GM12865 (cell line): Measurements from ENCODE around the gene TANGO6.

Source experiments
- DNase-seq: peaks from one replicate; pipeline ENCODE4 v3.0.0; 2010; ENCODE audit warnings: low read depth
- H3K4me3 ChIP-seq: 2 replicates; pipeline ENCODE4 v1.5.1; 2011; ENCODE audit warnings: mild to moderate bottlenecking, low read depth, low read length, control low read depth
- TF ChIP-seq, protein P1 (sequence below): IDR thresholded peaks from 2 replicates; pipeline ENCODE4 v1.5.1; 2011; ENCODE audit warnings: low read length, control low read depth, low read depth, inconsistent platforms; ENCODE audit not compliant: insufficient read depth; ENCODE audit errors: missing control alignments

TANGO6 gene

DNA sequence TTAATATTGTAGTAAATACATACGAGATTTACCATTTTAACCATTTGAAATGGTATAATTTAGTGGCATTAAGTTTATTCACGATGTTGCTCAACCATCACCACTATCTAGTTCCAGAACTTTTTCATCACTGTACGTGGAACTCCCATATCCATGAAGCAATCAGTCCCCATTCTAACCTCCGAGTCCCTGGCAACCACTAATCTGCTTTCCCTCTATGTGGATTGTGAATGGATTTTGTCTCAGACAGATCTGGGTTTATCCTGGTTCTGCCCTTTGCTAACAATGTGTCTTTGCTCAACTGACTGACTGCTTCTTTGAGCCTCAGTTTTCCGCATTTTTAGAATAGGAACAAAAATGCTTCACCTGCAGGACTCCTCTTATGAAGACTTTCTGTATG is 51.4 kb downstream of the TANGO6 start:
- DNase-seq: no peak
- TF ChIP-seq, protein P1, sequence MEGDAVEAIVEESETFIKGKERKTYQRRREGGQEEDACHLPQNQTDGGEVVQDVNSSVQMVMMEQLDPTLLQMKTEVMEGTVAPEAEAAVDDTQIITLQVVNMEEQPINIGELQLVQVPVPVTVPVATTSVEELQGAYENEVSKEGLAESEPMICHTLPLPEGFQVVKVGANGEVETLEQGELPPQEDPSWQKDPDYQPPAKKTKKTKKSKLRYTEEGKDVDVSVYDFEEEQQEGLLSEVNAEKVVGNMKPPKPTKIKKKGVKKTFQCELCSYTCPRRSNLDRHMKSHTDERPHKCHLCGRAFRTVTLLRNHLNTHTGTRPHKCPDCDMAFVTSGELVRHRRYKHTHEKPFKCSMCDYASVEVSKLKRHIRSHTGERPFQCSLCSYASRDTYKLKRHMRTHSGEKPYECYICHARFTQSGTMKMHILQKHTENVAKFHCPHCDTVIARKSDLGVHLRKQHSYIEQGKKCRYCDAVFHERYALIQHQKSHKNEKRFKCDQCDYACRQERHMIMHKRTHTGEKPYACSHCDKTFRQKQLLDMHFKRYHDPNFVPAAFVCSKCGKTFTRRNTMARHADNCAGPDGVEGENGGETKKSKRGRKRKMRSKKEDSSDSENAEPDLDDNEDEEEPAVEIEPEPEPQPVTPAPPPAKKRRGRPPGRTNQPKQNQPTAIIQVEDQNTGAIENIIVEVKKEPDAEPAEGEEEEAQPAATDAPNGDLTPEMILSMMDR: no peak
- no peak overlapping the region for H3K4me3 ChIP-seq

- DNase-seq: no peak
- no peak overlapping the region for H3K4me3 ChIP-seq
- TF ChIP-seq, protein P1: no peak
Observed at GRCh38 chr16:68898026-68898425, 54.7 kb downstream of the TANGO6 start.

DNA sequence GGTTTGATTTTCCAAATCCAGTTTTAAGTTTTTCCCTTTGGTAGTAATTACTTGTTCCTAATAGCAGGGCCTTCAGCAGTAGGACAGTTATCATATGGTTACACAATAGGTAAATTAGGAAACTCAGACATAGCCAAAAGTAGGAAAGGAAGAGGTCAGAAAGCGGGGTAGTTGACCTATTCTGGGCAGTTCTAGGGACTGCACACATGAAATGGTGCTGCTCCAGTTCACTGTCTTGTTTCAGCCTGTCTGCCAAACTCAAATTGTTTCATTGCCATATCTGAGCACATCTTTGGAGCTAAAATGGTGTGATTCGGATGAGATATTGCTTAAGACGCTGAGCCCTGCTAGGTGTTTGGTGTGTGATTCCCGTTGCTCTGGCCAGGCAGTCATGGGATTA is 56.7 kb downstream of the TANGO6 start:
- TF ChIP-seq, protein P1: no peak
- DNase-seq: no peak

DNA sequence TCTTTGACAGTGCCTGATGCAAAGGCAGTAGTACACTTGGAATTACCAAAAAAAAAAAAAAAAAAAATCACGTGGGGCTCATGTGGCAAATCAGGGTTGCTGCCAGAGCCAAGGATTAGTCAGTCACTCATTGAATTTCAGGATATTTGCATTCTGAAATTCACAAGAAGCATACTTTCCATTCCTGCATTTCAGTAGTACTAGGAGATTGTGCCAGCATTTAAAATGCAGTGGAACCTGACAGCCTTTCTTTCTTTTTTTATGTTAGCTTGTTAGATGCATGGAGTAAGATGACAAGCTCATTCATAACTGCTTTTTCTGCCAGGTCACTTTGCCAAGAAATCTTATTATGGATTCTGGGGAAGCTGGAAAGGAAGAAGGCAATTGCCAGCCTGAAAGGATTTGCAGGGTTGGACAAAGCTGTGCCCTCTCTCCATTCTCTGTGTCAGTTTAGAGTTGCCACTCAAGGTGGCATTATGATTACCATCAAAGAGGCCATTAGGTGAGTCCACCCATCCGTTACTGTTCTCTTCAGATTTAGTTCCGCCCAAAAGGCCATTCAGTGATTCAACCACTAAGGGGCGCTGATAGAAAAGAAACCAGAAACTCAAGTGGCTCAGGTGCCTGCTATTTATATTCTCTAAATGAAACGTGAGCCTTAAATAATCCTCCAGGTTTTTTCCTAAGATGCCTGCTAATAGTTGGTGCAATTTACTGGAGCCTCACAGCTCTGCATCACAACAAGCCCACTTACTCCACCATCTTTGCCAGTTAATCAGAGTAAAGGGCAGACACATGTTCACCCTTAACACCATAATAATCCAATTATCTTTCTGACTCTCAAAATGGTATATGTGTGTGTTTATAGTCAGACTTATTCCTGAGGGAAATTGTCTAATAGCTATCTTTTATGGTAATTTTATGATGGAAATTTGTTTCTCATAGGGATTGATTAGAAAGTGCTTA is 59.0 kb downstream of the TANGO6 start:
- H3K4me3 ChIP-seq: no peak overlapping the region
- TF ChIP-seq, protein P1: peak; percentile 34
- peak; percentile 42 for DNase-seq

More for the DNA sequence above, 56.7 kb downstream of the TANGO6 start:
- no peak overlapping the region for H3K4me3 ChIP-seq

- TF ChIP-seq, protein P1: no peak
- H3K4me3 ChIP-seq: no peak overlapping the region
- DNase-seq: no peak
Observed at GRCh38 chr16:68902969-68903345, 59.6 kb downstream of the TANGO6 start.

DNA sequence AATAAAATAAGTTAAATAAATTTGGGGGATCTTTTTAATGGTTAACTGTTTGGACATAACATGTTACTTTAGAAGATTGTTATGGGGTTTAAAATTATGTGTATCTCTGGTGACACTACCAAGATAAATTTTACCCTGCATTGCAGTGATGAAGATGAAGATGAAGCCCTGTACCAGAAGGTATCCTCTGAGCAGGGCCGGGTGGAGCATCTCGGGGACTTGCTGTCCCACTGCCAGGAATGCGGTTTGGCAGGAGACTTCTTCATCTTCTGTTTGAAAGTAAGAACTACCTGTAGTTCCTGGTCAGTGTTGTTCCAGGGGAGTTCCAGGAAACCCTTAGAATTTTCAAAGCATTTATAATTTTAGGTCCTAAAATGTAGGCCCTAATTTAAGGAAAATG is 64.0 kb downstream of the TANGO6 start:
- DNase-seq: no peak
- TF ChIP-seq, protein P1: no peak
- no peak overlapping the region for H3K4me3 ChIP-seq
